AG08395 (cell line): ENCODE data around the gene APIP.
"Not testable (repeated sequence)": the region's sequence is repeated elsewhere in the genome, so short reads cannot be mapped to it uniquely, and the experiment has no call there.

Source experiments
- DNase-seq: peaks from one replicate; pipeline ENCODE4 v3.0.0; 2012; ENCODE audit warnings: mixed read lengths, low spot score

Gene APIP

DNA sequence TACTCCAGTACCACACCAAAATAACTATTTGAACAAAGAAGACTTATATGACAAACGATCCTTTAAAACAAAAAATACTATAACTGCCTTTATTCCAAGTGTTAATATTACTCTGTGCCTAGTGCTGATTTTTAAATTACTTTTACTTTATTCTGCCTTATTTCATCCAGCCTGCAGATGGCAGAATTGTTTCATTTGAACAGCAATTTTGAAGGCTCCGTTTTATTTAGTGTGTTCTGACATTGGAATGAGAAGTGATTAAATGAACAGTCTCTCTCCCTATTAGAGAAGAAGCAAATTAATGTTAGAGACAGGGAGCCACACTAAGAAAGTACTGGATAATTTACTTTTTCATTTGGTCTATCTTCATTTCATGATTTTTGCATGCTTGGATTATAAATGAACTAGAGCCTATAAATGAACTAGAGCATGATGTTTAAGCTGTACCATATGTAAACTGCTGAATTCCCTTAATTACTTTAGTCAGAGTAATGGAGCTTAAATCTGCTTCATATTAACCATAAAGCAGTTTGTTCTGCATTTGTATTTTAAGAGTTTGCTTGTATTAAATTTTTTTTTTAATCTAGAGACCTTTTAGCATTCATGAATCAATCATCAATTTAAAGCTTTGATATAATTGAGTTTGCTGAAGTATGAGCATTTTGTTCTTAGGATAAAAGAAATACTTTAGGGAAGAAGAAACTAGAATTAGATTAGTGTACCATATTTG is 10.1 kb upstream of the APIP start:
- DNase-seq: peak; percentile 31

DNA sequence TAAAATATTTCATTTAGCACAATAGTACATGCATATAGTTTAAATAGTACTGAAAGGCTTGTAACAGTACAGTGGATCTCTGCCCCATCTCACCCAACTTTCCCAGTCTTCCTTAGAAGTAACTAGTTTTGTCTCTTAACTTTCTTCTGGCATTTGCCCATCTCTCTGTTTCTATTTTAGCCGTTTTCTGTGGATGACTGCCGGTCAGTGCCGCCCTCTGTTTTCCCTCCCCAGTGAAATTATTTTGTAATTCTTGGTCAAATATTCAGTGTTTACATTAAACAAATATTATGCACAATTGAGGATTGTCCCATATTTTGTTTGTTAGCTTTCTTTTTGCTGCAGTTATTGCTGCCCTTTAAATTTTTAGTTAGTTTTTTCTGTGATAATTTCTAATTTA is 8.5 kb upstream of the APIP start:
- peak; percentile 2 for DNase-seq

DNA sequence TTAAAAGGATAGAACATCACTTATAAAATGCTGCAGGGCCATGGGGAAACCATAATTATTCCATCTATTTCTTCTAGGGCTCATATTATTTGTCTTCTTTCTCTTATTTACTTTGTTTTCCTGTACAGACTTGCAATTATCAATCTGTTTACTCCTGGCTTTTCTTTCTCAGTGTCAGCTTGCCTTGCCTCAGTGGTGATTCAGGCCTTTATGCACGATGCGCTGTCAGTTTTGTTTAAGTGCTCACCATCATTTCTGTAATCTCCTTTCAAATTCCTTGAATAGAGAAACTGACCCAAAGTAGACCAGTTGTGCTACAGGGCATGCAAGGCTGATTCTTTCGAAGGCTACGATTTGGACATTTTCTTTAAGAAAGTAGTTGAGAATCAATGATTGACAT is 5.0 kb upstream of the APIP start:
- DNase-seq: no peak

DNA sequence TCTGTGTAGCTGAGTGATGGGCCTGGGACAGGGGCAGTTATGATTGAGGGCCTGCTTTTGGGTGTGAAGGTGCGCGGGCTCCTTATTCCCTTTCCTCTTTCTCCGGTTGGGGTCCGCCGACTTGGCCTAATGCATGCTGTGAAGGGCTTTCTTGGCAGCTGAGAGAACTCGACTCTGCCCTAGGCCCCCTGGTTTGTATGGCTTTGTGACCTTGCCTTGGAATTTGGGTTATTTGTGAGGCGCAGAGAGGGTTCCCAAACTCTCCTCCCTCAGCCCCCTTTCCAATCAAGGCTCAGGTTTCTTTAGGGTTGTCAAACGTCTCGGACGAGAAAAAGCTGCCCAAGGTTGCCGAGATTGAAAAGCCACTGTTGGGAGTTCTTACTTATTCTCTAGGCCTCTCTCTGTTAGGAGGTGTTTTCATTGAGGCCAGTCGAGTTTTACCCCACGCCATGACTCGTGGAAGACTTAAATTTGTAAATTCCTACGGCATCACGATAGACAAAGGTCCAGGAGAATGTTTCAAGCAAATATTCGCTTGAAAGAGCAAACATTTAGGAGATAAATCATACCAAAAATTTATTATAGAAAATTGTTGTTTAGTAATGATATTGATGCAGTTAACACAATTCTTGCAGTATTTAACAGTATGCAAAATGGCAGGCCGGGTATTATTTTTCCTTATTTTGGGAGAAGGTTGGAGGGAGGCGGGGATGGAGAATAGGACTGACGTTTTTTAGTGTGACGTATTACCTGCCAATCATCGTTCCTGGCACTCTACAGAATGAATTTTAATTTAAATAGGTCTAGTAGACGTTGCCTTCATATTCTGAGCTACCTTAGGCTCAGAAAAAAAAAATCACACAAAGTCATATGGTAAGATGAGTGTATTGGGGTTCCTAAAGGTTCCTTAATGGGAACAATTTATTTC is 928 bp upstream of the APIP start:
- DNase-seq: peak; percentile 8

DNA sequence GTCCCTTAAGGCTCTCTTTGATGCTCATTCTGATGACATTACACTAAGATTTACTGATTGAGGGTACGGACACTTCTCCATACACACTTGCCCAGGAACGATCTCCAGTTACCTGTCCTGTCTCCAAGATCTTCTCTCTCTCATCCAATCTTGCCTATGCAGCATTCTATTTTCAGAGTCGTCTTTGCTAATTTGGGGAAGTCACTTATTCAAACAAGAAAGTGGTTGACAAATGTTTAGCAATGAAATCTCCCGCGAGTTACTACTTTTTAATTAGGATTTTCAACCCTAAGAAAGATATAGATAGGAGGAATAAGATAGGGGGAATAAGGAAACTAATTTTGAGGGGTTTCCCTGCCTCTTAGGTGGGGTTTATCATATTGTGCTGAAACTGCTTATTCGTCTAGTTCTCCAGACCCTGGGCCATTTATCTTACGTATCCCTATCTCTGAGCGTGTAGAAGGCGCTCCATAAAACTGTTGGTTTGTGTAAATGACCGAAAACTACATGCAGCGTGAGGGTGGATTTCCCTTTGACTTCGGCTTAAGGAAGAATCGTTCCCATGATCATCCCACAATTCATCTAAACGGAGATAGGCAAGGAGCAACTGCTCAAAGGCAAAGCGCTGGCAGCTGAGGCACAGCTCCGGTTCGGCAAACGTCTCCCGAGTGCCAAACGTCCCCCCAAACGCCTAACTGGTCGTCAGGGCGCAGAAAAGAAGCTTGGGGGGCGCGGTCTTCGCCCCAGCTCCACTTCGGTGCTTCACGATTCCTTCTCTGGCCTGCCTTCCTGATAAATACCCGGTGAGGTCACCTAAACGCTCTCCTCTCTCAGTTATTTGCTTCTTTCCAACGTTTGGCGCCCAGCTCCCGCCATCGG is 804 bp downstream of the APIP start:
- no peak for DNase-seq

DNA sequence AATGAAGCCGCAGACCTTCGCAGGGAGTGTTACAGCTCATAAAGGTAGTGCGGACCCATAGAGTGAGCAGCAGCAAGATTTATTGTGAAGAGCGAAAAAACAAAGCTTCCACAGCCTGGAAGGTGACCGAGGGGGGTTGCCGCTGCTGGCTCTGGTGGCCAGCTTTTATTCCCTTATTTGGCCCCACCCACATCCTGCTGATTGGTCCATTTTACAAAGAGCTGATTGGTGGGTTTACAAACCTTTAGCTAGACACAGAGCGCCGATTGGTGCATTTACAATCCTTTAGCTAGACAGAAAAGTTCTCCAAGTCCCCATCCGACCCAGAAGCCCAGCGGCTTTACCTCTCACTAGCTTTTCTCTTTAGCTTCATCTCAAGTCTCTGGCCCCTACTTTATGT is 2.6 kb downstream of the APIP start:
- DNase-seq: not testable (repeated sequence)

DNA sequence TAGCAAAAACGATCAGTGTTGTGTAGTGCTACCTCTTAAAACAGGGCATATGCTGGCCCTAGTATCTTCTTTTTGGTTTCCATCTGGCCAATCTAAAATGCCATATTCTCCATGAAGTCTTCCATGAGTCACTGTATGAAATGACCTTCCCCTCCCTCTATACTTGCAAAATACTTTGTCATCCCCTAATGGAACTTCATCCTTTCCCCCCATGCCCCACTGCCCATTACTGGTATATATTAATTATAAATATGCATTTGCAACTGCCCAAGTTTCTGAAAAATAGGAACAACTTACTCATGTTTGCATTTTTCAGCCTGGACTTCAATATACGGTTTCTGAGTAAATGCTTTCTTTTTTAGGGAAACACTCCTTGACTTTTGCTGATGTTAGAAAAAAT is 4.5 kb downstream of the APIP start:
- DNase-seq: no peak

DNA sequence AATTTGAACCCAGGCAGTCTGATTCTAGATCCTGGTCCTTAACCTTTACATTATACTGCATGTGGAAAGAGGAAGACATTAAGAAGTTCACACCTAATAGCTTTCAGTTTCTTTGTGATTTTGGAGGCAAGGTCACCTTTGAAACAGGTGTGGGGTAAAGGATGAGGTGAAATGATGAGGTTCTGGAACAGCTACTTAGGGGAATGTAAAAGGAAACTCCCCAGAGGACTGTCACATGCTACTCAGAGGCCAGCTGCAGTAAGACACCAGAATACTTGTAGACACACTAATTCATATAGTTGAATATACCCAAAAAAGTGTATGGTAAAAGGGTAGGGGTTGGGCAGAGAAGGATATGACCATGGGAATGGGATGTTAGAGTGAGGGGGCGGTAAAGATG is 5.4 kb downstream of the APIP start:
- DNase-seq: no peak

DNA sequence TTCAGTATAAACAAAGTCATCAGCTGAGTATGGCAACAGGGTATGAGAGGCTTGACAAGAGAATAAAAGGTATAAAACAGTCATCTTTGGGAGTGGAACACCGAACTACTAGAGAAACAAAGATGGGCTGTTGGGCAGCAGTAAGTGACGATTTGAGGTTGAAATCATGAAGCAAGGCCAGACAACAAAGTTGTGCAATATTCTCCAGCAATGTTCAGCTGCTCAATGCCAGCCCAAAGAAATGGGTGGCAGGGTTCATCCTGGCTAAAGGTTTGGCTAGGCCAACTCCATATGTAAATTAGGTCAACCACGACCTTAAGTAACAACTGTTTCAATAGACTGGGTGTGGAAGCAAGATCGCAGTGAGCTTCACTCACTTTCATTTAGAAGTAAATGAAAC is 6.2 kb downstream of the APIP start:
- DNase-seq: no peak

DNA sequence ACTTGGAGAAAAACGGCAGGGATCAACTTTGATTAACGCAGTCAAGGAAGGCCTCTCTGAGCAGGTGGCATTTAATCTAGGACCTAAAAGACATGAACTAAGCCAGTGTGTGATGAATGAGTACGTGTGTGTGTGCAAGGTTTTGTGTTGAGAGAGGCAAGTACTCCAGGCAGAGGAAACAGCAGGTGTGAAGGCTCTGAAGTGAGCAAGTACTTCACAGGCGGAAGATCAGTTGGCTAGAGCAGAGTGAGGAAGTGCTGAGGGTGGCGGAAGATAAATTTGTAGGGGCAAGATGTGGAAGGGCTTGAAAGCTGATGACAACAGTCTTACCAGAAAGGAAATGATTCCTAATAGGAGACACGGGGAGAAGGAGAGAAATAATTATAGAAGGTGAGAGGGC is 6.8 kb downstream of the APIP start:
- DNase-seq: no peak

DNA sequence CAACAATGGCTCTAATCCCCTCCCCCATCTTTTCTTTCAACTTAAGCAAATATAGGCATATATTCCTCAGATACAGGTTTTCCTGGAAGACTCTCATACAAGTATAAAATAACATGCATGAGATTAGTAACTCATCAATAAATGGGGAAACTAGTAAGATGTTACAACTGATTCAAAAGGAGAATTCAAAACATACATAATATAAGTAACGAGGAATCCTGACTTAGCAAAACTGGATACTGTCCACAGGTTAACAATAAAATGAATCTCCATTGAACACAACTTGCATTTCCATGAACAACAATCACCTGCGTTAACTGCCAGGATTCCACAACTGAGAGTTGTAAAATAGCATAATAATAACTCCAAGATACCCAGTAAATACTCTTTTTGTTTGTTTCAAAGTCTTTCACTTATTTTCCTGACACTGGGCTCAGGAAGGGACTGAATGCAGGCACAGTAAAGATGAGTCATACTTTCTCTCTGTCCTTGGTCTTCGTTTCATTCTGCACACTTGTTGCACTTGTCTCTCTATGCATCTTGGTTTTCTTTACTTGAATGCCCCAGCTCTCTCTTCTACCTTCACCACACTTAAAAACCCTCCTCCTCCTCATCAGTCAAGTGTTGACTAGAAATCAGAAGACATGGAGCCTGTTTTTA is 8.1 kb downstream of the APIP start:
- no peak for DNase-seq

DNA sequence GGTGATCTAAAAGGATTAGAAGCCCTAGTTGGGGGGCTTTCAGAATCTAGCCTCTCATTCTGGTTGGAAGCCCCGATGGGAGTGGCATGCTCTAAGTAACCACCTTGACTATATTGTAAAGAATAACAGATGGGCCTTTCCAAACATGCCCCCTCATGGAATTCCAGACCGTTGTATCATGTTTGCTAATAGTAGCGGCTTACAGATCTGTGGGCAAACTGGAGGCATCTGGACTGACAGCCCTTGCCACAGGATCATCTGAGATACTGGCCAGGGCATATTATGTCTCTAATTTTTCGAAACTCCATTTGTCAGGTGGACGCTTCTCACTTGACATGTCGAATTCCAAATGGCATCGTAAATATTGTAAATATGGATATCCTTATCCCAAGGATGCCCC is 10.5 kb downstream of the APIP start:
- no peak for DNase-seq

DNA sequence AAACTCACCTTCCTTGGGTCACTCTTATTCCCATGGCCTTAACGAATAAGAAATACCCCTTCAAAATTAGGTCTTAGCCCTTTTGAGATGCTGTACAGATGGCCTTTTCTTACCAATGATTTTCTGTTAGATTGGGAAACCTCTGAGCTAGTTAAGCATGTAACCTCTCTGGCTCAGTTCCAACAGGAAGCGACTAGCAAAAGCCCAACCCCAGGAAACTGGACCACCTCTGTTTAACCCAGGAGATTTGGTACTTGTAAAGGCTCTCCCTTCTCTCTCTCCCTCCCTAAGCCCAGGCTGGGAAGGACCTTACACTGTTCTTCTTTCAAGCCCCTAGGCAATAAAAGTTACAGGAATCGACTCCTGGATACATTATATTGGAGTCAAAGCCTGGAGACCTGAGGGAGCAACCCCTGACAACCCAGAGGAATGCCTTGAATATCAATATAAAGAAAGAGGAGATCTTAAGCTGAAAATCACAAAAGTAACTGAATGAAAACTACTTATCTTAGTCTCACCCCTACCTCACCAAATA is 11.7 kb downstream of the APIP start:
- no peak for DNase-seq

DNA sequence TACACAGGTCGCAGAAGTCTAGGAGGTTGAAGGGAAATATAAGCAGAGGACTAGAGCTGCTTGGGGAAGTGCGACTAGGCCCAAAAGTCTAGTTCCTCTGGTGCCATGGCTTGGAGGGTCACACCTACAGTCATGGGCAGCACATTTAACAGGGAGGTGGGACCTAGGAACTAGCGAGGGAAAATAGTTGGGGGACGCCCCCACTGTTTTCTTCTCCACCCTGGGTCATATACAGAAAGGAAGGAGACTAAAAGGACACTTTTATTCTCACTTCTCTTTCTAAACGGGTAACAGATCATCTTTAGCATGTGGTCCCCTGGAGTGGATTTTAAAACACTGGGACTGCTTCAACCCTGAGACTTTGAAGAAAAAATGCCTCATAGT is 16.6 kb downstream of the APIP start:
- DNase-seq: no peak

DNA sequence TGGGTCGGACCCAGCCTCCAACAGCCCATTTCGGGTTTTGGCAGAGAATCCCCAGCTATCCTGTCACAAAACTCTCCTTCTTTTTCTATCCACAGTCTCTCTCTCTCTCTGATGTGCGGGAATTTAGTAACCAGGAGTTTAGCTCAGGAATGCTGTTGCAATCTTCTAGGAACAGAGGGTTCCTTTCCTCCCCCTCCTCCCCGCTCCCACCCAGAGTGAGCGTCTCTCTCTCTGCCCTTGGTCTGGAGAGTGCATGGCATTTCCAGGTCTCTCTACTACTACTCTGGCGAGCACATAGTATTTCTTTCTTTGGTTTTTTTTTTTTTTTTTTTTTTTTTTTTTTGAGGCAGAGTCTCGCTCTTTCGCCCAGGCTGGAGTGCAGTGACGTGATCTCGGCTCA is 17.7 kb downstream of the APIP start:
- no peak for DNase-seq

DNA sequence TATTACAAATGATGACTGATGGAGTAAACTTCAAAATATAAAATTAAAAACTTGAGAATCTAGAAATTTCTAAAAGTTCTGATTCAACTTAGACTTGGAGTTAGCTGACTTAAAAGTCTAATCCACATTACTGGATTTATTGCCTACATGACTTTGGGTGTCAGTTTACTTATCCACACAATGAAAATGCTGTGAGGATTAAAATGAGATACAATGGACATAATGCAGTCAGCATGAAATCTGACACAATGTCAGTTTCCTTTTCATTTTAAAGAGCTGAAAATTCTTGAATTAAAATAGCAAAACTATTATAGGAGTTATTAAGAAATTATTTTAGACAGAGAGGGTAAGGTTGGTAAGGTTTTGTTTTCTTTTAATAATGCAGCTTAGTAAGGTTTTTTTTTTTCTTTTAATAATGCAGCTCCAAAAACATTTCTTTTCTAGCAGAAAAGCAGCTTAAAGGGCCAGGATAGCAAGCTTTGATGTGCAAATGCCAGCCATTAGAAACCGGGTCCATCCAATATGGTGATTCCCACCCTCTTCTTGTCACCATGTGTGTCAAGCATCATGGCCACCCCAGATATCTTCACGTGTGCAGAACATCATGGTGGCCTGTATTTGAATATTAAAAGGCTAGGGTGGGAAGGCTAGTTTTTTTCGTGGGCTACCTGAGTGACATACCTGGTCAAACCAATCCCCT is 18.9 kb downstream of the APIP start:
- no peak for DNase-seq

DNA sequence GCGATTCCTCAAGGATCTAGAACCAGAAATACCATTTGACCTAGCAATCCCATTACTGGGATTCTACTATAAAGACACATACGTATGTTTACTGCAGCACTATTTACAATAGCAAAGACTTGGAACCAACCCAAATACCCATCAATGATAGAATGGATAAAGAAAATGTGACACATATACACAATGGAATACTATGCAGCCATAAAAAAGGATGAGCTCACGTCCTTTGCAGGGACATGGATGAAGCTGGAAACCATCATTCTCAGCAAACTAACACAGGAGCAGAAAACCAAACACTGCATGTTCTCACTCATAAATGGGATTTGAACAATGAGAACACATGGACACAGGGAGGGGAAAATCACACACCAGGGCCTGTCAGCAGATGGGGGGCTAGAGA is 20.0 kb downstream of the APIP start:
- DNase-seq: not testable (repeated sequence)

DNA sequence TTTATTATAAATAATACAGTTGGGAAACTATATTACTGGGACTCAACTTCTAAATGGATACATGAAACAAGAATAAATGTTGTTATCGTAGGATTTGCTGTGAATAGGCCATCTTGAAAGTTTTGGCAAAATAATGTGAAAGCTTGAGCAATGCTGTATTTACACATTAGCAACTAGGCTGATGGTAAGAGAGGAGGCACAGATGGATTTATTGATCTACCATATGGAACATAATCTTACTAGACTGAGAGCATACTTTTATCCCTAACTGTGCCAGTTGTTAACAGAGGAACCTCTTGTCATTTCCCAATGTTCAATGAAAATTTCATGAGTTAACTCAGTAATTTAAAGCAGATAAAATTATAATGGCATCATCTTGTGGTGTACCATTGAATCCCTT is 22.8 kb downstream of the APIP start:
- DNase-seq: no peak

DNA sequence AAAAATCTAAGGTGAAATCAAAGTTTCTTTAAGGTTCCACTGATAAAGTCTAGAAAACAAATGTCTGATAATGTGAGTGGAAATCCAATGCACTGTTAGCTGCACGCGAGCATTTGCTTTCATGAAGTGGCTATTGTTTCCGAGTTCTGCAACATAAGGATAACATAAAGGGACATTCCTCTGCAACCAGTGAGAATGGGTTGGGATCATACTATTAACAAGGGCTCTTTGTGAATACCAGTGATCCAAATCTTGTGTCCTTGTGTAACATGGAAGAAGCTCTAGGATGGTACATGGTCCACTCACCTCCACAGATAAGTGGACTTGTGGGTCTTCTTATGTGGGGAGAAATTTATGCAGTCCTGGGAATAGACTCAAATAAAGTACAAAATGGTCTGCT is 24.6 kb downstream of the APIP start:
- no peak for DNase-seq

DNA sequence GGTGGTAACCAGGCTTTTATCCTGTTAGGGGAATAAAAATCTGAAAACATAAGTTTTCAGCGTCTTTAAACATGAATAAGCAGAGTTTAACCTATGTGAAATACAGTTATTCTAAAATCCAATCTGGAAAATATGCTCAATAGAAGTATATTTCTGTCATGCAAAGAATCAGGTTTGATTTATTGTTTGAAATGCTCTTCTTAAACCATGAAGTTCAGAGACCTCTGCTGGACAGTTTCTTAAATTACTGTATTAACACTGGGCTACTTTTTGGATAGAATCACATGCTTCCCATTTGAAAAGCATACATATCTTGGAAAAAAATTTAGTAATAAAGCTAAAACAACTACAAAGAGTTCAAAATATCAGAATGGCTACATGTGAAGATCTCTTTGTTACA is 25.4 kb downstream of the APIP start:
- peak; percentile 32 for DNase-seq

DNA sequence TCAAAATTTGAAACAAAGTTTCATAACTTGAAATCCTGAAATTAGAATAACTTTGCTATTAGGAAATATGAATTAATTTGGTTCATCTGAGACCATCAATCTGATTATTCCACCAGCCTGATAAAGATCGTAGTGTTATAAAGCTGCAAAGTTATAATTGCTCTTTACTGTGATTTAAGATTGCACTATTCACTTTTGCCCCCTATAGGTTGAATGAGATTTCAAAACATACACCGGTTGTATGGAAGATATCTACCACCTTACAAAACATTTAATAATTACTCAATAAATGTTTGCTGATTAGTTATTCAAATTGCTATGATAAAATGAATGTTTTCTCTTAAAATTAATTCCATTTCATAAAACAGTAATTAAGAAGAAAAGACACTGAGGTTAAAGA is 26.1 kb downstream of the APIP start:
- DNase-seq: no peak
